Measurements from ENCODE around the gene SERPINE1.
"Not testable (repeated sequence)": the region's sequence is repeated elsewhere in the genome, so short reads cannot be mapped to it uniquely, and the experiment has no call there.

SERPINE1 gene

DNA sequence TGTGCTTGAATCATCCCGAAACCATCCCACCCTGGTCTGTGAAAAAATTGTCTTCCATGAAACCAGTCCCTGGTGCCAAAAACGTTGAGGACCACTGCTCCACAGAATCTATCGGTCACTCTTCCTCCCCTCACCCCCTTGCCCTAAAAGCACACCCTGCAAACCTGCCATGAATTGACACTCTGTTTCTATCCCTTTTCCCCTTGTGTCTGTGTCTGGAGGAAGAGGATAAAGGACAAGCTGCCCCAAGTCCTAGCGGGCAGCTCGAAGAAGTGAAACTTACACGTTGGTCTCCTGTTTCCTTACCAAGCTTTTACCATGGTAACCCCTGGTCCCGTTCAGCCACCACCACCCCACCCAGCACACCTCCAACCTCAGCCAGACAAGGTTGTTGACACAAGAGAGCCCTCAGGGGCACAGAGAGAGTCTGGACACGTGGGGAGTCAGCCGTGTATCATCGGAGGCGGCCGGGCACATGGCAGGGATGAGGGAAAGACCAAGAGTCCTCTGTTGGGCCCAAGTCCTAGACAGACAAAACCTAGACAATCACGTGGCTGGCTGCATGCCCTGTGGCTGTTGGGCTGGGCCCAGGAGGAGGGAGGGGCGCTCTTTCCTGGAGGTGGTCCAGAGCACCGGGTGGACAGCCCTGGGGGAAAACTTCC lies 784 bp upstream of the SERPINE1 start:
- no peak for FAIRE-seq

DNA sequence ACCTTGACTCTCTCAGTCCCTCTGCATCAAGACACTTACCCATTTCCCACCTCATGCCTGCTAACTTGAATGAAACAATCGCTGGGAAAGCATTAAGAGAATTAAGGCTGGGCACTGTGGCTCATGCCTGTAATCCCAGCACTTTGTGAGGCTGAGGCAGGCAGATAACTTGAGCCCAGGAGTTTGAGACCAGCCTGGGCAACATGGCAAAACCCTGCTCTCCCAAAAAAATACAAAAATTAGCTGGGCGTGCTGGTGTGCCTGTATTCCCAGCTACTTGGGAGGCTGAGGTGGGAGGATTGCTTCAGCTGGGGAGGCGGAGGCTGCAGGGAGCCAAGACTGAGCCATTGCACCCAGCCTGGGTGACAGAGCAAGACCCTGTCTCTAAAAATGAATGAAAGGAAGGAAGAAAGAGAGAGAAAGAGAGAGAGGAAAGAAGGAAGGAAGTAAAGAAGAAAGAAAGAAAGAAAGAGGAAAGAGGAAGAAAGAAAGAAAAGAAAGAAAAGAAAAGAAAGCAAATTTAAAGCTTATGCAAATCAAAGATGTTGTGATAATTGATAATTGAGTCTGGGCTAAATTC lies 646 bp downstream of the SERPINE1 start:
- FAIRE-seq, result no peak

DNA sequence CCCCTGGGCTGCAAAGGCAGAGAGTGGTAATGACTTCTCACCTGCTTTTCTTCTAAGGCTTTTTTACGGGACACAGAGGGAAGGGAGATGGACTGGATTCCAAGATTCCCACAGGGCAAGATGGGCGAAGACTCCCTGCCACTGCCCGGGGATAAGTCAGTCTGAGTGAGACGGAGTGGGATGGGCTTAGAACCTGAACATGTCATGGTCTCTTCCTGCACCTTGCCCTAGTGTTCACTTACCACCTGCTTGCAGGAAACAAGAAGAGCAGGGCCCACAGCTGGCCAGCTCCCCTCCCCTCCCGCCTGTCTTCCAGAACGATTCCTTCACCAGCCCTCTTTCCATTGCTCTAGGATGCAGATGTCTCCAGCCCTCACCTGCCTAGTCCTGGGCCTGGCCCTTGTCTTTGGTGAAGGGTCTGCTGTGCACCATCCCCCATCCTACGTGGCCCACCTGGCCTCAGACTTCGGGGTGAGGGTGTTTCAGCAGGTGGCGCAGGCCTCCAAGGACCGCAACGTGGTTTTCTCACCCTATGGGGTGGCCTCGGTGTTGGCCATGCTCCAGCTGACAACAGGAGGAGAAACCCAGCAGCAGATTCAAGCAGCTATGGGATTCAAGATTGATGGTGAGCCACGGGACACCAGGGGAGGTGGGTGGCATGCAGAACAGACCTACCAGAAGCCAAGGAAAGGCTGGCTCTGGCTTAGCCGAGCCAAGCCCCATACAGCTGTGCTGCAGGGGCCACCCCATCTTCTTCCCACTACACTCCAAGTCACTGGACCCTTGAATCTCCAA lies 1.3 kb downstream of the SERPINE1 start:
- FAIRE-seq, result no peak

DNA sequence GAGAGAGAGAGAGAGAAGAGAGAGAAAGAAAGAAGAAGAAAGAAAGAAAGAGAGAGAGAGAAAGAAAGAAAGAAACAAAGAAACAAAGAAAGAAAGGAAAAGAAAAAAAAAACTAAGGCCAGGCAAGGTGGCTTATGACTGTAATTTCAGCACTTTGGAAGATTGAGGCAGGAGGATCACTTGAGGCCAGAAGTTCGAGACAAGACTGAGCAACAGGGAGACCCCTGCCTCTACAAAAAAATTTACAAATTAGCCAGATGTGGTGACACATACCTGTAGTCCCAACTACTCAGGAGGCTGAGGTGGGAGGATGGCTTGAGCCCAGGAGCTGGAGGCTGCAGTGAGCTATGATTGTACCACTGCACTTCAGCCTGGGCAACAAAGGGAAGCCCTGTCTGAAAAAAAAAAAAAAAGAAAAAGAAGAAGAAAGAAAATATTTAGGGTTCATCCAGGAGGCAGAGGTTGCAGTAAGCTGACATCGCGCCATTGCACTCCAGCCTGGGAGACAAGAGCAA lies 2.8 kb downstream of the SERPINE1 start:
- no peak for FAIRE-seq

DNA sequence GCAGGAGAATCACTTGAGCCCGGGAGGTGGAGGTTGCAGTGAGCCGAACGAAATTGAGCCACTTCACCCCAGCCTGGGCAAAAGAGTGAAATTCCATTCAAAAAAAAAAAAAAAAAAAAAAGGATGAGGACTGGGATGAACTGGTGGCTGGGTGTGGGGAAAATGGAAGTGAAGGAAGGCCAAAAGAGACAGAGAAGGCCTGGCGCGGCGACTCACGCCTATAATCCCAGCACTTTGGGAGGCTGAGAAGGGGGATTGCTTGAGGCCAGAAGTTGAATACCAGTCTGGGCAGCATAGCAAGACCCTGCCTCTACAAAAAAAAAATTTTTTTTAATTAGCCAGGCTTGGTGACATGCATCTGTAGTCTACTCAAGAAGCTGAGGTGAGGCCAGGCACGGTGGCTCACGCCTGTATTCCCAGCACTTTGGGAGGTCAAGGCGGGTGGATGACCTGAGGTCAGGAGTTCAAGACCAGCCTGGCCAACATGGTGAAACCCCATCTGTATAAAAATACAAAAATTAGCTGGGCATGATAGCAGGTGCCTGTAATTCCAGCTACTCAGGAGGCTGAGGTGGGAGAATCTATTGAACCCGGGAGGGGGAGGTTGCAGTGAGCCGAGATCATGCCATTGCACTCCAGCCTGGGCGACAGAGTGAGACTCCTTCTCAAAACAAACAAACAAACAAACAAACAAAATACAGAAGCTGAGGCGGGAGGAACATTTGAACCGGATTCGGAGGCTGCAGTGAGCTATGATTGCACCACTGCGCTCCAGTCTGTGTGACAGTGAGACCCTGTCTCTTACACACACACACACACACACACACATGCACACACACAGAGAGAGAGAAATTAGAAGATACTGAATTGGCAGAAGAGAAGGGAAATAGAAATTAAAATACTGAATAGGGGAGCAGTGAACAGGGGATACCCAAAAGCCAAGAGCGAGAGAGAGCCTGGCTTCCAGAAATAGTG lies 6.0 kb downstream of the SERPINE1 start:
- FAIRE-seq, result not testable (repeated sequence)

DNA sequence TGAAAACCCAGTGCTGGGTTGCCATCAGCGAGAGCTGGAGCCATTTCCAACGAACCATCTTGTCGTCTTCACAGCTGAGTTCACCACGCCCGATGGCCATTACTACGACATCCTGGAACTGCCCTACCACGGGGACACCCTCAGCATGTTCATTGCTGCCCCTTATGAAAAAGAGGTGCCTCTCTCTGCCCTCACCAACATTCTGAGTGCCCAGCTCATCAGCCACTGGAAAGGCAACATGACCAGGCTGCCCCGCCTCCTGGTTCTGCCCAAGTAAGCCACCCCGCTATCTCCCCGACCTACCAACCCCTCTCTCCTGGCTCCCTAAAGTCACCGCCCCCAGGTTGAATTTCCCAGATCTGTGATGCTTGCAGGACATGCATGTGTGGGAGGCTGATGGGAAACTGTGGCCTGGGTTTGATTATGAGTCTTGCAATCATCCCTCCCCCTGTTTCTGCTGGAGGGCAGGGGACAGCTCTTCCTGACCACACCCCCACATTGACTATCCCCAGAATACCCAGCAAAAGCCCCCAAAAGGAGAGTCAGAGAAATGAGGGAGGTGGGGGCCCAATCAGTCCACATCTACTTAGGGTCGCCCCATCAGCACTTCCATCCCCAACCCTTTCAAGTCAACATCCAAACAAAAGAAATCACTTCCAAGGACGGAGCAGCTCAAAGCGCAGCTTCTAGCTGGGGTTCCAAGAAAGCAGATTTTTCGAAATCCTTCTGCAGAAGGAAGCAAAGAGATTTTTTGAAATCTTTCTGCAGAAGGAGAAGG lies 6.9 kb downstream of the SERPINE1 start:
- no peak for FAIRE-seq

DNA sequence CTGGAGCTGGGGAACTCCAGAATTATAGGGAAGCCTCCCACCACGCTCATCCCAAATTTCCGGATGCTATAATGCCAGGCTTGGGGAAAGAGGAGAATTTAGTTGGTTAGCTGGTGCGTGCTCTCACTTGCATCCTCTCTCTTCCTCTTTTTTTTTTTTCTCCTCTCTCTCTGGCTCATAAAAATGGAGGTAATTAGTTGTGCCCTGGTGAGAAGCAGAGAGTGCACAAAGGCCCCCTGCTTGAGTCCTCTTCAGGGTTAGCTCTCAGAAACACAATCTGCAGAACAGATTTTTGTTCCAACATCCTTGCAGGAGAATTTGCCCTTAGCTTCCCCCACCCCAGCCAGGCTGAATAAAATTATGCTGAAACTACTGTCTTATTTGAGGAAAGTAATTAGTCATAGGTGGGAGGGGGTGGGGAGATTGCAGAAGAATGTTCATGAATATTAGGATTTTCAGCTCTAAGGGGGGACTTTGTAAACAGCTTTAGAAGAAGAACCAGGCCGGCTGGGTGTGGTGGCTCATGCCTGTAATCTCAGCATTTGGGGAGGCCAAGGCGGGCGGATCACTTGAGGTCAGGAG lies 7.6 kb downstream of the SERPINE1 start:
- FAIRE-seq, result no peak

DNA sequence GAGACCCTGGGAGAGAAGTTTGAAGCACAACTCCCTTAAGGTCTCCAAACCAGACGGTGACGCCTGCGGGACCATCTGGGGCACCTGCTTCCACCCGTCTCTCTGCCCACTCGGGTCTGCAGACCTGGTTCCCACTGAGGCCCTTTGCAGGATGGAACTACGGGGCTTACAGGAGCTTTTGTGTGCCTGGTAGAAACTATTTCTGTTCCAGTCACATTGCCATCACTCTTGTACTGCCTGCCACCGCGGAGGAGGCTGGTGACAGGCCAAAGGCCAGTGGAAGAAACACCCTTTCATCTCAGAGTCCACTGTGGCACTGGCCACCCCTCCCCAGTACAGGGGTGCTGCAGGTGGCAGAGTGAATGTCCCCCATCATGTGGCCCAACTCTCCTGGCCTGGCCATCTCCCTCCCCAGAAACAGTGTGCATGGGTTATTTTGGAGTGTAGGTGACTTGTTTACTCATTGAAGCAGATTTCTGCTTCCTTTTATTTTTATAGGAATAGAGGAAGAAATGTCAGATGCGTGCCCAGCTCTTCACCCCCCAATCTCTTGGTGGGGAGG lies 10.8 kb downstream of the SERPINE1 start:
- no peak for FAIRE-seq

DNA sequence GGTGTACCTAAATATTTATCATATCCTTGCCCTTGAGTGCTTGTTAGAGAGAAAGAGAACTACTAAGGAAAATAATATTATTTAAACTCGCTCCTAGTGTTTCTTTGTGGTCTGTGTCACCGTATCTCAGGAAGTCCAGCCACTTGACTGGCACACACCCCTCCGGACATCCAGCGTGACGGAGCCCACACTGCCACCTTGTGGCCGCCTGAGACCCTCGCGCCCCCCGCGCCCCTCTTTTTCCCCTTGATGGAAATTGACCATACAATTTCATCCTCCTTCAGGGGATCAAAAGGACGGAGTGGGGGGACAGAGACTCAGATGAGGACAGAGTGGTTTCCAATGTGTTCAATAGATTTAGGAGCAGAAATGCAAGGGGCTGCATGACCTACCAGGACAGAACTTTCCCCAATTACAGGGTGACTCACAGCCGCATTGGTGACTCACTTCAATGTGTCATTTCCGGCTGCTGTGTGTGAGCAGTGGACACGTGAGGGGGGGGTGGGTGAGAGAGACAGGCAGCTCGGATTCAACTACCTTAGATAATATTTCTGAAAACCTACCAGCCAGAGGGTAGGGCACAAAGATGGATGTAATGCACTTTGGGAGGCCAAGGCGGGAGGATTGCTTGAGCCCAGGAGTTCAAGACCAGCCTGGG lies 11.4 kb downstream of the SERPINE1 start:
- FAIRE-seq, result peak; percentile 41

DNA sequence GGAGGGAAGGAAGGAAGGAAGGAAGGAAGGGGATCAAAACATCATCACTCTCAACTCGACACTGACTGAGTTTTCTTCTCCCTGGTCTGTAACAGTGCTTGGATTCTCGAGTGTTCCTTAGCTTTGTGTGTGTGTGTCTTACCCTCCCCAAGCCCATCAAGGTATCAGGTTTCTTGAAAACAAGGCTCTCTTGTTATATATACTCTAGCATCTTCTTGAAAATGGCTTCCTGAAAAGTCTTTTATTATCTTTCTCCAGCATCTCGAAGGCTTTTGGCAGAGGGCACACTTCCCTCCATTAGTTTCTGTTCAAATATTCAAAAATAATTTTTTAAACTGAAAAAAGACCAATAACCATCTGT lies 13.4 kb downstream of the SERPINE1 start:
- no peak for FAIRE-seq

DNA sequence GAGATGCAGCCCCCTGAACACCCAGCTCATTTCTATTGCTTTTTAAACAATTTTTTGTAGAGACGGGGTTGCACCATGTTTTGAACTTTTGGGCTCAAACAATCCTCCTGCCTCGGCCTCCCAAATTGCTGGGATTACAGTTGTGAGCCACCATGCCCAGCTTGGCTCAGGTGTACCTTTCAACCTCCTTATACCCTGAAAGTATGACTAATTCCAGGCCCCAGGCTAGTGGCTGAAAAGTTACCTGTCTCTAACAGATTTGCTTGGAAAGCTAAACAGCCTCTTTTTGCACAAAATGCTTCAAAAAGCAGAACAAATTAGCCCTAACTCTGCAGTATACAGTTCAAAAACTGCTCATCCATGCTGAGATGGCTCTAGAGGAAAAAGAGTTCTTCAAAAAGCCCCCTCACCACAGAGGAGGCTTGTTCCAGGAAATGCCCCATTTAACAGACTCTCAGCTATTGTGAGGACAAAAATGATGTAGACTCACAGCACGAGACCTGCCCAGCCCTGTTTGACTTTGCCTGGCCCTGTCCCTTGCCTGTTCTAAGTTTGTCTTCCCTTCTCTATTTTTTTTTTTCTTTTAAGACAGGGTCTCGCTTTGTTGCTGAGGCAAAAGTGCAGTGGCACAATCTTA lies 14.0 kb downstream of the SERPINE1 start:
- FAIRE-seq, result no peak

DNA sequence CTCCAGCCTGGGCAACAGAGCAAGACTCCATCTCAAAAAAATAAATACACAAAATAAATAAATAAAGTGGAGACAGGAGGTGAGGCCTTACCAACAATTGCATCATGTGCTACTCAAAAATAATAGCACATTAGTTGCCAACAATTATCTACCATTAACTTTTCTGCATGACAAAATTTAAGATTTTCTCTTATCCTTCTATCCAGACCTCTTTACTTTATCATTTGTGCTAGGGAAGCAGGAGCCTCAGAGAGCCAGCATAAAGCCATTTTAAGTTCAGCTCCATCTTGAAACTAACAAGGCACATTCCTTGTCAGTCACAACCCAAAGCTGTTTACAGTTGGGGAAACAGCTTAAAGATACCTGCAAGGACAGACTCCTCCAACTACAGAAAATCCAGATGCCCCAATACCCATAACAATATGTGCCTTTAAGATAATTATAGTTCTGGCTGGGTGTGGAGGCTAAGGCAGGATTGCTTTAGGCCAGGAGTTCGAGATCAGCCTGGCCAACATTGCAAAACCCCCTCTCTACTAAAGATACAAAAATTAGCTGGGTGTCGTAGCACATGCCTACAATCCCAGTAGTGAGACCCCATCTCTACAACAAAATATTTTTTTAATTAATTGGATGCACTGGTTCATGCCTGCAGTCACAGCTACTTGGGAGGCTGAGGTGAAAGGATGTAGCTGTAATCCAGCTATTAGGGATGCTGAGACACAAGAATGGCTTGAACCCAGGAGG lies 25.2 kb downstream of the SERPINE1 start:
- FAIRE-seq, result no peak

DNA sequence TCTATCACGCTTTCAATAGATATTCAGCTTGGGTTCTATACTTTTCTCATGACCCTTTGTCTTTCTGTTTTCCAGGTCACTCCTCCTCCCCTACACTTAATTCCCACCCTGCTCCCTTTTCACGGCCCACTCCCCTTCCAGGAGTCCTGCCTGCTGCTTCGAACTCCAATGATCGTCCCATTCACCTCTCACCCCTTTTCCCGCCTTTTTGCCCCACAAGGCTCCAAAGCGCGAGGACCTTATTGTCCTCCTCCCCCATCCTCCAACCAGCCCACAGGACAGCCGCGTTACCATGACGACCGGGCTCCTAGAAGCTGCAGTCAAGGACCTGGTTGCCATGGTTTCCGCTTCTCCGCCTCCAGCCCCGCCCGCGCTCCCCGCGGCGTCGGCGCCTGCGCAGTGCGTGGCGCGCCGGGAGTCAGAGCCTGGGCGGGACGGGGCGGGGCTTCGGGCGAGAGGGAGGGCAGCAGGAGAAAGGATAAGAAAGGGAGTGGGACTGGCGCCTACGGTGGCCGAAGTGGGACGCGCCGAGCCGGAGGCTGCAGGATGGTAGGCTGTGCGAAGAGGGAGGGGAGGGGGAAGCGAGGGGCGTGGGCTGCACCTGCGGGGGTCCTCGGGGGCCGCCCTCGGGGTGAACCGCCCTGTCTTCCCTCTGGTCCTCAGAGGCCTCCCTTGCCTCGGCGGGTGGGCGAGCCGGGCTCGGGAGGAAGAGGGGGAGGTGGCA lies 27.2 kb downstream of the SERPINE1 start, which contains the start of gene AP1S1:
Gene AP1S1 (plus strand): TSS at position 508 of the 724 bp plus-strand sequence. CDS start 39 bp downstream, at position 547.
- FAIRE-seq, result no peak

DNA sequence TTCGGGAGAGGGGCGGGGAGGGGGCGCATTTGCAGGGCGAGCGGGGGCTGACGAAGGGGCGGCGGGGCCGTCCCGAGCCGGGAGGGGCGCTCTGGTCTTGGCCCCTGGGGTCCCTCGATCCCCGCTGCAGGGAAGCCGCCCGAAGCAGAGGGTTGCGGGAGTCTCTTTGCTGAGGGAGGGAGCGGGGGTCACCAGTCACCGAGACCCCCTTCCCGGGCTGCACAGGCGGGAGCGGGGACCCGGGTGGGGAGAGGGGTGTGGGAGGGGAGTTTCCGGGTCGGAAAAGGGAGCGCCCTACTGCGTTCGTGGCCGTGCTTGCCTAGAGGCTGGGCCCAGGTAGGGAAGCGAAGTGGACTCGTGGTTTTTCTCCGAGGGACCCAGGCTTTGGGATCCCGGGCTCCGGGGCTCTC lies 27.8 kb downstream of the SERPINE1 start:
- FAIRE-seq, result no peak

DNA sequence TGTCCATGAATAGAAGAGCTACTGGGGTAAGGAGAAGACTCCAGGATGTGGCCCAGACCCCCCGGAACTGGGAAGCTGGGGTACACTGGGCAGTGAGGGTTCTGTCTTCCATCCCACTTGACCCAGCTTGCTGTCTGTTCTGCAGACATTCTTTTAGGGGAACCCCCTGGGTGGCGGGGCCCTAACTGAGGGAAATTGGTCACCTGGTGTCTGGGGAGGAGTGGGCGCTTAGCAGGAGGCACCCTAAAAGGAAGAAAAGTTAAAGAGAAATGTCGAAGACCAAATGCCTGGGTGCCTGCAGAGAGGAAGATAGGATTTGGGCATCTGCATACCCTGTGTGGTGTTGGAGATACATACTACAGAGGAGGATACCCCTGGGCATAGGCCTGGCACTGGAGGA lies 28.4 kb downstream of the SERPINE1 start:
- FAIRE-seq, result no peak

DNA sequence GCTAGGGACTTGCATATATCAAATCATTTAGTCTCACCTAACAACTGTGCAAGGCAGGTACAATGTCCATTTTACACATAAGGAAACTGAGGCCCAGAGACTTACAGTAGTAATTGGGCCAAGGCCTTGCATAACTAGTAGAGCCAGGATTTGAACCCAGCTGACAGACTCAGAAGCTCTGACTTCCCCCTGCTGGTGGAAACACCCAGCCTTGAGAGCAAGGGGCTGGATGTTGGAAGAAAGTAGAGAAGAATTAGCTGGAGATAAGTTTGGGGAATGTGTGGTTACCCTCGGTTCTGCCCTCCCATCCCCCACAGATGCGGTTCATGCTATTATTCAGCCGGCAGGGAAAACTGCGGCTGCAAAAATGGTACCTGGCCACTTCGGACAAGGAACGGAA lies 29.4 kb downstream of the SERPINE1 start:
- FAIRE-seq, result no peak

DNA sequence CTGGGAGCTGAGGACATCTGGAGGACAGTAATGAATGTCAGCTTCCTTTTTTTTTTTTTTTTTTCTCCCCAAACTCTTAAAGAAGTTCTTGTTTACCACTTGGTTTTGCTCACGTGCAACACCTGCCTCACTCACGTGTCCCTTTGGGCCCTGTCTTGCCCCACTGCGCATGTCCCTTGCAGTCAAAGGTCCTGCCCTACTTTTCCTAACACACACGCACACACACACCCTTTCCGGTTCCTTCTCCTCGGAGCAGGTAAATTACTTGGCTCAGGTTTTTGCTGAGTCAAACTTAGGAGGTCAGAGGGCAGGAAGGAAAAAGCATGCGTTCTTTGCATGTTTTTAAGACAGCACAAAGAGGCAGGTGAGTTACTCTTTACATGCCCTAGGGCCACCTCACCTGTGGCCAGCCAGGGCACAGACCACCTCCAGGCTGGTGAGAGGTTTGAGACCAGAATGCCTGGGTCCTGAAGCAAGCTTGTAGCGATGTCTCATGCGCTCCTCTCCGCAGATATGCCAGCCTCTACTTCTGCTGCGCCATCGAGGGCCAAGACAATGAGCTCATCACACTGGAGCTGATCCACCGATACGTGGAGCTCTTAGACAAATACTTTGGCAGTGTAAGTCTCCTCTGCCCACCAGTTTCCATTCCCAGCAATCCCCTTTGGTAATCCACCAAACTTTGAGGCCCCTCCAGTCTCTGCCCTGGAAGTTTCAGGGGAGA lies 30.1 kb downstream of the SERPINE1 start:
- no peak for FAIRE-seq

All from A204.1 (cell line).